CD14-positive monocyte (primary cell): ENCODE measurements around the gene CFAP70. TPM values are rescaled to one million over a fixed set of nuclear protein-coding genes. Genes with fewer than 3 reads are reported as not detected.

Experiments used
- DNase-seq, 3 donors: peaks; one replicate each; pipeline ENCODE4 v3.0.0-alpha.2; 2011 to 2022
- H2AFZ ChIP-seq: 2 replicates; pipeline ENCODE4 v1.6.0; 2012; ENCODE audit warnings: mild to moderate bottlenecking, low read depth, low read length, inconsistent platforms; ENCODE audit not compliant: insufficient read depth, poor library complexity, severe bottlenecking
- H3K27ac ChIP-seq, 2 donors: 1 replicate in 1 of 2; 2 replicates in 1 of 2; pipeline ENCODE4 v1.5.1; 2012 to 2013; ENCODE audit warnings: low read length in 2 of 2, control low read depth in 1 of 2, inconsistent platforms in 1 of 2, low read depth in 1 of 2, mild to moderate bottlenecking in 1 of 2
- H3K27me3 ChIP-seq, 2 donors: one replicate each; pipeline versions ENCODE4 v1.6.0 to v1.6.1; 2011 to 2013; ENCODE audit warnings: low read length in 2 of 2; ENCODE audit not compliant: control insufficient read depth in 2 of 2, insufficient read depth in 2 of 2
- H3K36me3 ChIP-seq, 2 donors: replicated peaks in 1 of 2; 1 replicate in 1 of 2; 2 replicates in 1 of 2; pipeline versions ENCODE4 v1.5.1 to v1.6.1; 2012 to 2013; ENCODE audit warnings: low read length in 2 of 2, control low read depth in 1 of 2, inconsistent platforms in 1 of 2, mild to moderate bottlenecking in 1 of 2; ENCODE audit not compliant: insufficient read depth in 2 of 2, control insufficient read depth in 1 of 2
- H3K4me1 ChIP-seq, 2 donors: 1 replicate in 1 of 2; 2 replicates in 1 of 2; pipeline versions ENCODE4 v1.5.1 to v1.6.1; 2012 to 2013; ENCODE audit warnings: low read length in 2 of 2, control low read depth in 1 of 2, inconsistent platforms in 1 of 2, mild to moderate bottlenecking in 1 of 2, moderate library complexity in 1 of 2; ENCODE audit not compliant: insufficient read depth in 2 of 2, control insufficient read depth in 1 of 2
- H3K4me2 ChIP-seq: replicated peaks from 2 replicates; pipeline ENCODE3; 2012; ENCODE audit warnings: low read length, moderate library complexity, mild to moderate bottlenecking; ENCODE audit not compliant: poor library complexity, severe bottlenecking; ENCODE audit errors: extremely low read depth
- H3K4me3 ChIP-seq, 3 experiments: fragments of 200-600 bp in 1 of 3; sonication (generic) in 1 of 3; replicated peaks in 1 of 3; 1 replicate in 2 of 3; 2 replicates in 1 of 3; pipeline ENCODE4 v1.5.1; 2011 to 2013; ENCODE audit warnings: low read length in 3 of 3, mild to moderate bottlenecking in 3 of 3, control low read depth in 2 of 3, low read depth in 2 of 3, inconsistent platforms in 1 of 3, moderate library complexity in 1 of 3
- H3K79me2 ChIP-seq: 2 replicates; pipeline ENCODE4 v1.6.0; 2012; ENCODE audit warnings: mild to moderate bottlenecking, control low read depth, inconsistent platforms, low read length, moderate library complexity; ENCODE audit not compliant: insufficient read depth
- H3K9ac ChIP-seq: 2 replicates; pipeline ENCODE4 v1.6.0; 2017; ENCODE audit warnings: low read length, mild to moderate bottlenecking; ENCODE audit not compliant: insufficient read depth, poor library complexity, severe bottlenecking
- H3K9me3 ChIP-seq, 2 donors: replicated peaks in 1 of 2; 1 replicate in 1 of 2; 2 replicates in 1 of 2; pipeline versions ENCODE4 v1.5.1 to v1.6.1; 2012 to 2013; ENCODE audit warnings: low read length in 2 of 2, control low read depth in 1 of 2; ENCODE audit not compliant: control insufficient read depth in 1 of 2, insufficient read depth in 1 of 2
- H4K20me1 ChIP-seq: 2 replicates; pipeline ENCODE4 v1.6.0; 2012; ENCODE audit warnings: mild to moderate bottlenecking, low read length, control low read depth, moderate library complexity; ENCODE audit not compliant: insufficient read depth
- H3K27ac Mint-ChIP-seq, 7 donors: one replicate each; pipeline ENCODE4 v1.8.0; 2020; ENCODE audit warnings: mild to moderate bottlenecking in 7 of 7, mixed read lengths in 7 of 7, moderate library complexity in 6 of 7, inconsistent platforms in 2 of 7
- H3K27me3 Mint-ChIP-seq, 3 donors: one replicate each; pipeline ENCODE4 v1.8.0; 2021 to 2022; ENCODE audit warnings: low read depth in 3 of 3, mild to moderate bottlenecking in 3 of 3, mixed read lengths in 3 of 3, moderate library complexity in 3 of 3, inconsistent platforms in 1 of 3
- H3K36me3 Mint-ChIP-seq, 2 donors: one replicate each; pipeline ENCODE4 v1.8.0; 2020; ENCODE audit warnings: mixed read lengths in 2 of 2, inconsistent platforms in 1 of 2, mild to moderate bottlenecking in 1 of 2
- H3K4me1 Mint-ChIP-seq: one replicate; pipeline ENCODE4 v1.8.0; 2020; ENCODE audit warnings: mild to moderate bottlenecking, mixed read lengths
- H3K4me3 Mint-ChIP-seq, 2 donors: one replicate each; pipeline ENCODE4 v1.8.0; 2020; ENCODE audit warnings: mild to moderate bottlenecking in 2 of 2, mixed read lengths in 2 of 2, moderate library complexity in 1 of 2
- H3K9me3 Mint-ChIP-seq, 7 donors: one replicate each; pipeline ENCODE4 v1.8.0; 2020 to 2022; ENCODE audit warnings: mixed read lengths in 7 of 7, mild to moderate bottlenecking in 6 of 7, moderate library complexity in 6 of 7, inconsistent platforms in 2 of 7
- WGBS: methylation state at CpG from one replicate; pipeline ENCODE4 v1.1.5; 2013; ENCODE audit warnings: missing lambda C conversion rate; ENCODE audit not compliant: insufficient coverage; 5-methylcytosine and 5-hydroxymethylcytosine counted together
- intact Hi-C, 2 donors: fragments of 100-400 bp; cut with micrococcal nuclease; formaldehyde crosslinking; loops; one replicate each; pipeline versions ENCODE4 v1.15.0 to v1.15.1; 2023
- polyA plus RNA-seq, 3 donors: library from polyadenylated mRNA; depleted of rRNA in 1 of 3; unstranded in 2 of 3; stranded (reverse) in 1 of 3; fragments of 300-500 nt in 2 of 3; fragments of >200 nt in 1 of 3; fragmentation: Illumina TruSeq in 2 of 3; gene quantifications; 1 replicate in 2 of 3; 2 replicates in 1 of 3; pipeline ENCODE4 v1.2.3, GENCODE V29; 2012 to 2021
- TF ChIP-seq, protein P1 (sequence below): fragments of 200-600 bp; IDR thresholded peaks from one replicate; pipeline ENCODE4 v1.8.0; 2022; ENCODE audit warnings: antibody characterized with exemption, mild to moderate bottlenecking

CFAP70 gene
- polyA plus RNA-seq, 3 donors, result 0.13 to 1.1 TPM; not detected in 1

DNA sequence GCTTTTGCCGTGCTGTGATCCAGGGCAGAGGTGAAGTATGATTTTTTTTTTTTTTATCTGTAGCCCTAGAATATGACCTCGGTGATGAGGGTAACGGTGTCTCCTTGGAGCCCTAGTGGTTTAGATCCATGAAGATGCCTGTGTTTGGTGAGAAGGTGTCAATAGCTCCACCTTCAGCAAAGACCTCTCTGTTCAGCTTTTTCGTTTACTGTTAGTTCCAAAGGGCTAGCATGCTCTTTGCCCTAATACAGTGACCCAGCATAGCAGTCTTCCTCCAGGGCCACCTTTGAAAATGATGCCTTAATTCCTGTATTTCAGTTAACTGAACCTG lies 105.5 kb downstream of the CFAP70 start:
- no peak for DNase-seq
- H3K4me3 ChIP-seq, result peak overlapping the region; percentile 68 to 91 (median 90)
- Mint-ChIP-seq H3K36me3 (peaks cover 17 to 21% of the 10 kb centered on the region in 2 donors), H3K9me3 (peaks cover 0 to 5% (median 2%) of the 10 kb centered on the region in 7 donors), H3K4me3 (peak overlapping the region; percentile 98 to 99), H3K27ac (peak overlapping the region; percentile 96 to 99 (median 98)), H3K27me3 (peaks cover 0 to 2% (median 0%) of the 10 kb centered on the region in 3 donors), H3K4me1 (peaks cover 24% of the 10 kb centered on the region)
- TF ChIP-seq, protein P1, sequence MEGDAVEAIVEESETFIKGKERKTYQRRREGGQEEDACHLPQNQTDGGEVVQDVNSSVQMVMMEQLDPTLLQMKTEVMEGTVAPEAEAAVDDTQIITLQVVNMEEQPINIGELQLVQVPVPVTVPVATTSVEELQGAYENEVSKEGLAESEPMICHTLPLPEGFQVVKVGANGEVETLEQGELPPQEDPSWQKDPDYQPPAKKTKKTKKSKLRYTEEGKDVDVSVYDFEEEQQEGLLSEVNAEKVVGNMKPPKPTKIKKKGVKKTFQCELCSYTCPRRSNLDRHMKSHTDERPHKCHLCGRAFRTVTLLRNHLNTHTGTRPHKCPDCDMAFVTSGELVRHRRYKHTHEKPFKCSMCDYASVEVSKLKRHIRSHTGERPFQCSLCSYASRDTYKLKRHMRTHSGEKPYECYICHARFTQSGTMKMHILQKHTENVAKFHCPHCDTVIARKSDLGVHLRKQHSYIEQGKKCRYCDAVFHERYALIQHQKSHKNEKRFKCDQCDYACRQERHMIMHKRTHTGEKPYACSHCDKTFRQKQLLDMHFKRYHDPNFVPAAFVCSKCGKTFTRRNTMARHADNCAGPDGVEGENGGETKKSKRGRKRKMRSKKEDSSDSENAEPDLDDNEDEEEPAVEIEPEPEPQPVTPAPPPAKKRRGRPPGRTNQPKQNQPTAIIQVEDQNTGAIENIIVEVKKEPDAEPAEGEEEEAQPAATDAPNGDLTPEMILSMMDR, result no peak
- 0% methylated on average over 3 of the region's 4 CpGs for WGBS
- peaks cover 0 to 4% of the 10 kb centered on the region in 2 donors for H3K9me3 ChIP-seq
- peak overlapping the region in 1 of 2 donors; percentile 97 for H3K27ac ChIP-seq
- H3K27me3 ChIP-seq, result no peaks in the 10 kb centered on the region
- intact Hi-C loops, result no loop called here
- H3K36me3 ChIP-seq, result peaks cover 8 to 20% of the 10 kb centered on the region in 2 donors
- peaks cover 18 to 19% of the 10 kb centered on the region in 2 donors for H3K4me1 ChIP-seq
- peak overlapping the region; percentile 93 for H2AFZ ChIP-seq
- peak overlapping the region; percentile 81 for H3K4me2 ChIP-seq
- no peaks in the 10 kb centered on the region for H4K20me1 ChIP-seq
- H3K79me2 ChIP-seq, result peaks cover 38% of the 10 kb centered on the region
- peak overlapping the region; percentile 90 for H3K9ac ChIP-seq

DNA sequence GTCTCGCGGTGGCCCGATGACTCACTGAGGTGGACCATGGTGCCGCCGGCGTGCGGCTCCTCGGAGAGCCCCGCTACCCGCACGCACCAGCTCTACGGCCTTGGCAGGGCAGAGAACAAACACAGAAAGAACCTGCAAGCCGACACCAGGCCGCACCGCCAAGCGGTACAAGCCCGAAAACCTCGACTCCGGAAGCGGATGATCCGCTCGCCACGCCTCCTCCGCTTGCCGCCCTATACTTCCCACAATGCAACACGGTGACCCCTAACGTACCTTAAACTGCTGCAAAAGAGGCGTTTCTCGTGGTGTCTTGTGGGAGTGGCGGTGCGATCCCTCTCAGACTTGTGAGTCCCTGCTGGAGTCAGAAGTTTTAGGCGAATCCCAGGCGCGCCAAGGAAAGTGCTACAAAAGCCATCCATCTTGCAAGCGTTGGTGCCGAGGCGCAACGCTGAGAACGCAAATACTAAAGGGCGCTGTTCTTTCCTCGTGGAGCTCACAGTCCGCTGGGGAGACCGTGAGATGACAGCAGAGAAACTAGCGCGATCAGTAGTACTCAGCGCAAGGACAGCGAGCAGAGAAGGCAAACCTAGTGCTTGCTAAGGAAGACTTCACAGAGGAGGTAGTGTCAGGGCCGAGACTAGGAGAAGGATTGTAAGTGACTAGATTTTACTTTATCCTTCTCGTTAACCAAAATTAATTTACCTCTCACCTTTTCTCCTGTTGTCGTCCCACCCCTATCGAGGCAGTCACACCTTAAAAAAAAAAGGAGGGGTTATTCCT lies 106.0 kb downstream of the CFAP70 start, which contains the start of gene MRPS16:
TSS of gene MRPS16 (minus strand) at position 200 of the 780 bp plus-strand sequence. CDS start at position 38, 162 bp downstream.
- H3K9me3 Mint-ChIP-seq, result peaks cover 0 to 2% (median 0%) of the 10 kb centered on the region in 7 donors
- H3K79me2 ChIP-seq, result peaks cover 43% of the 10 kb centered on the region
- peak within 1 kb of the TSS; percentile 68 to 91 (median 90) for H3K4me3 ChIP-seq
- H4K20me1 ChIP-seq, result no peaks in the 10 kb centered on the region
- peaks cover 21 to 22% of the 10 kb centered on the region in 2 donors for H3K4me1 ChIP-seq
- TF ChIP-seq, protein P1, result no peak
- H3K27ac Mint-ChIP-seq, result peak within 1 kb of the TSS; percentile 96 to 99 (median 98)
- H3K9ac ChIP-seq, result peak within 1 kb of the TSS; percentile 90
- H3K4me1 Mint-ChIP-seq, result peaks cover 27% of the 10 kb centered on the region
- peak; percentile 86 to 91 (median 87) for DNase-seq
- peak within 1 kb of the TSS; percentile 93 for H2AFZ ChIP-seq
- peaks cover 8 to 20% of the 10 kb centered on the region in 2 donors for H3K36me3 ChIP-seq
- peak within 1 kb of the TSS; percentile 98 to 99 for H3K4me3 Mint-ChIP-seq
- H3K27me3 ChIP-seq, result no peaks in the 10 kb centered on the region
- WGBS, result under 1% methylated on average over 42 of the region's 51 CpGs
- H3K27me3 Mint-ChIP-seq, result peaks cover 0 to 2% (median 0%) of the 10 kb centered on the region in 3 donors
- peak within 1 kb of the TSS; percentile 81 for H3K4me2 ChIP-seq
- H3K27ac ChIP-seq, result peak within 1 kb of the TSS; percentile 94 to 97
- H3K36me3 Mint-ChIP-seq, result peaks cover 17 to 21% of the 10 kb centered on the region in 2 donors
- intact Hi-C loops, result no loop called here
- no peaks in the 10 kb centered on the region for H3K9me3 ChIP-seq
